ENCODE results near the gene NCEH1.
"Not testable (repeated sequence)": the region's sequence is repeated elsewhere in the genome, so short reads cannot be mapped to it uniquely, and the experiment has no call there.

The NCEH1 gene

GRCh38 chr3:172613845-172614244, 97.0 kb downstream of the NCEH1 start:
- no peak for DNase-seq (ENCODE audit: low read depth in 2 of 2)

DNA sequence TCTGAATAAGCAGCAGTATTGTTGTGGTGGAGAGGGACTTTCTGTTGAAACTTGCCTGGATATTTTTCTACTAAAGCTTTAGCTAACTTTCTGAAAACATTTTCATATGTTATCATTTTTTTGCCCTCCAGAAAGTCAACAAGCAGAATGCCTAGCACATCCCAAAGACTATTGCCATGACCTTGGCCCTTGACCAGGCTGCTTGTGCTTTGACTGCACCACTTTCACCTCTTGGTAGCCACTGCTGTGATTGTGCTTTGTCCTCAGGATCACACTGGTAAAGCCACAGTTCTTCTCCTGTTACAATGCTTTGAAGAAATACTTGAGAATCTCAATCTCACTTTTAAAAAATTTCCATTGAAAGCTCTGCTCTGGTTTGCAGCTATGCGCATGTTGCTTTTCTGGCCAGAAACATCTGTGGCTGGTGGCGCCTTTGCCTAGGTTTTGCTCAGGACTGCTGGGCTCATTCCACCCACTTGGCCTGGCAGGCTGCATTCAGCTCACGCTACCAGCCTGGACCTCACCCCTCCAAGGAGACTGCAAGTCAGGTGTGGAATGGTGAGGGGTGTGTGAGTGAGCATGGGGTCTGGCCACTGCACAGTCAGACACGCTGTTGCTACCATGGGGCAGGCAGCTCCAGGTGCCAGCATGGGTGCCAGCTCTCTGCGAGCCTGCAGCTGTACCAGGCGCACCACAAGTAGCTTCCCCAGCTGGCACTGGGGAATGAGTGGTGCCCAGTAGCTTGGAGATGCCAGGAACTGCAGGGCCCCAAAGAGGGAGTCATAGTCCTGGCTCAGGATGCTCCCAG, 97.8 kb downstream of the NCEH1 start:
- DNase-seq (ENCODE audit: low read depth in 2 of 2): no peak

GRCh38 chr3:172609750-172610149, 101.1 kb downstream of the NCEH1 start:
- no peak for DNase-seq (ENCODE audit: low read depth in 2 of 2)

GRCh38 chr3:172608575-172608974, 102.3 kb downstream of the NCEH1 start:
- no peak for DNase-seq (ENCODE audit: low read depth in 2 of 2)

GRCh38 chr3:172607305-172608121, 103.4 kb downstream of the NCEH1 start:
- DNase-seq (ENCODE audit: low read depth in 2 of 2): no peak

- DNase-seq (ENCODE audit: low read depth in 2 of 2): no peak
These were observed 104.8 kb downstream of the NCEH1 start for GRCh38 chr3:172606021-172606420.

GRCh38 chr3:172604895-172605646, 105.8 kb downstream of the NCEH1 start:
- no peak for DNase-seq (ENCODE audit: low read depth in 2 of 2)

GRCh38 chr3:172601066-172601832, 109.6 kb downstream of the NCEH1 start:
- no peak for DNase-seq (ENCODE audit: low read depth in 2 of 2)

GRCh38 chr3:172600644-172601065, 110.2 kb downstream of the NCEH1 start:
- DNase-seq (ENCODE audit: low read depth in 2 of 2): no peak

DNA sequence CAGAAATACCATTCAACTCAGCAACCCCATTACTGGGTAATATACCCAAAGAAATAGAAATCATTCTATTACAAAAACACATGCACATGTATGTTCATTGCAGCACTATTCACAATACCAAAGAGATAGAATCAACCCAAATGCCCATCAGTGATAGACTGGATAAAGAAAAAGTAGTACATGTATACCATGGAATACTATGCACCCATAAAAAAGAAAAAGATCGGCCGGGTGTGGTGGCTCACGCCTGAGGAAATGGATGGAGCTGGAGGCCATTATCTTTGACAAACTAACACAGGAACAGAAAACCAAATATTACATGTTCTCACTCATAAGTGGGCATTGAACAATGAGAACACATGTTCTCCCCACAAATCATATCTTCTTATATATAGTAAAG, 112.0 kb downstream of the NCEH1 start:
- DNase-seq (ENCODE audit: low read depth in 2 of 2): no peak

DNA sequence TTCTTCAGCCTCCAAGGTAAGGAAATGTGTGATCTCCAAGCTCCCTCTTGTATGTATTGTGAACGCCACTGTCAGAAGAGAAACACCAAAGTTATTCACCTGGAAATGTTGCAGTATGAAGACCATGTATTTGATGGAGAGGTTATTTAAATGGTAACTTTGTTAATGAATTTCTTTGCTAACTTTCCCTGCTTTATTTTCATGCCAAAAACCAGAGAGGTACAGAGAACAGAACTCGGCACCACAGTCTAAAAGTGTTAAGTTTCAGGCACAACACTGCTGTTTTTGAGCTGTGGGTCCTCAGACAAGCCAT, 114.5 kb downstream of the NCEH1 start:
- DNase-seq (ENCODE audit: low read depth in 2 of 2): no peak

- DNase-seq (ENCODE audit: low read depth in 2 of 2): no peak
These were observed 115.0 kb downstream of the NCEH1 start for GRCh38 chr3:172595664-172596393.

DNA sequence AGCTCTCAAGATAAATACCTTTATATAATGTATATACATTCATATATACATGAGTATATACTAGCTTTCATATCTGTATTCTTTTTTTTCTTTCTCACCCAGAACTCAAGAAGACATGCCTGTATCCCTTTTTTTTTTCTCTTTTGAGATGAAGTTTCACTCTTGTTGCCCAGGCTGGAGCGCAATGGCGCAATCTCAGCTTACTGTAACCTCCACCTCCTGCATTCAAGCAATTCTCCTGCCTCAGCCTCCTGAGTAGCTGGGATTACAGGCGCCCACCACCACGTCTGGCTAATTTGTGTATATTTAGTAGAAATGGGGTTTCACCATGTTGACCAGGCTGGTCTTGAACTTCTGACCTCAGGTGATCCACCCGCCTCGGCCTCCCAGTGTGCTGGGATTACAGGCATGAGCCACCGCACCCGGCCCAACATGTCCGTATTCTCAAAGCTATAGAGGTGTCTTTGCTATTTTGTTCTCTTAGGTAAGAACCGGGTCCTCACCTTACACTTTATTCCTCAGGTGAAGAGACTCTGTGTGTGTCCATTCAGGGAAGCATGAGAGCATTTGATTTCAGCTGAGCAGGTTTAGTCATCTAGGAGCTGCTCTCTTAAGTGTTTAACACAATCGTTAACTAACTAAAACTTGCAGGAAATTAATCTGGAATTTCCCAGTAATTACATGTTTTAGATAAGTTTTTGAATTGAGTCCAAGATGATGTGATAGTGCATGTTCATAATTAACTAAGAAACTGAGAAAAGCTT, 115.8 kb downstream of the NCEH1 start:
- not testable (repeated sequence) for DNase-seq (ENCODE audit: low read depth in 2 of 2)

GRCh38 chr3:172592898-172593669, 117.8 kb downstream of the NCEH1 start:
- no peak for DNase-seq (ENCODE audit: low read depth in 2 of 2)

- peak; percentile 58 to 82 for DNase-seq (ENCODE audit: low read depth in 2 of 2)
These were observed 118.7 kb downstream of the NCEH1 start for GRCh38 chr3:172591876-172592771.

DNA sequence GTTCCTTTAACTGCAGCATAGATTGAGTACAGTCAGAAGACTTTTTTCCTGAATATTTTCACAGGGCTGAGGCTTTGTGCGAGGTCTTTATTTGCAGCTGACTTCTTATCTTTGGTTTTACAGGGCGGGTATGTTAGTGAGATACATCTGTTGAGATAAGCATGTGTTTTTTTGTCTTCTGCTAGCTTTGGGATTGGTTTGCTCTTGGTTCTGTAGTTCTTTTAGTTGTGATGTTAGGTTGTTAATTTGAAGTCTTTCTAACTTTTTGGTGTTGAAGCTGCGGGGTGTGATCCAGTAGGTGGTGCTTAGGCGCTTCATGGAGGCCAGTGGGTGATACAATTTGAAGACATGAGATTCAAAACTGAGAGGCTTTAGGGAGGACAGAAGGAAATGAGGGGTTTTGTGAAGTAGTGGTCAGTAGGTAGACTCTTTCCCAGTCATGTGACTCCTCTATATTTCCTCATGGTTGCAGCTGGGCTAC, 119.7 kb downstream of the NCEH1 start:
- DNase-seq (ENCODE audit: low read depth in 2 of 2): no peak

GRCh38 chr3:172586436-172586835, 124.4 kb downstream of the NCEH1 start:
- no peak for DNase-seq (ENCODE audit: low read depth in 2 of 2)

DNA sequence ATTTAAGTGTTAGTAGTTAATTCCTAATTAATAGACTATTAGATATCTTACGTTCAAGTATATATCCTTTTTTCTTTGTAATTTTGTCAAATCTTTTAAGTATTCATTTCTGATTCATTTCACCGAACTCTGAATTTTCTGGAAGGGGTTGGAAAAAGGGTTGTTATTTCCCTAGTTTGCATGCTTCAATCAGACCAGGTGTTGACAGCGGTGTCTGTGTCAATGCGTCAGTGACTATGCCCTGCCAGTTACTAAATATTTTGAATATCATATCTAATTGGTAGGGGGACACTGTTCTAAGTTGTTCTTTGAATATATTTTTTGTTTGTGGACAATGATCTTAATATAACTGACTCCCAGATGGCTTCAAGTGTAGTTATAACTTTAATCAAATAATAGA, 124.9 kb downstream of the NCEH1 start:
- no peak for DNase-seq (ENCODE audit: low read depth in 2 of 2)

Data from stimulated activated CD4-positive, alpha-beta T cell treated with anti-CD3 and anti-CD28 coated beads, Interleukin-12 subunit alpha, Interleukin-12 subunit beta, amount 100 ng/mL, for 24 hours (primary cell).